OCI-LY1 (cell line): ENCODE data around the gene NOD1.

Experiments used
- EZH2 ChIP-seq: fragments of 200-600 bp; sonication (generic), shearing (Covaris generic); IDR thresholded peaks from 2 replicates; pipeline ENCODE4 v1.8.0; 2017; ENCODE audit warnings: borderline replicate concordance, mixed run types, mild to moderate bottlenecking, antibody characterized with exemption, low read length, moderate library complexity, mixed read lengths
- TF ChIP-seq, protein P1 (sequence below): fragments of 200-600 bp; sonication (generic), shearing (Covaris generic); IDR thresholded peaks from 2 replicates; pipeline ENCODE4 v1.5.1; 2017; ENCODE audit warnings: mild to moderate bottlenecking, antibody characterized with exemption, low read length, moderate library complexity, mixed read lengths

DNA sequence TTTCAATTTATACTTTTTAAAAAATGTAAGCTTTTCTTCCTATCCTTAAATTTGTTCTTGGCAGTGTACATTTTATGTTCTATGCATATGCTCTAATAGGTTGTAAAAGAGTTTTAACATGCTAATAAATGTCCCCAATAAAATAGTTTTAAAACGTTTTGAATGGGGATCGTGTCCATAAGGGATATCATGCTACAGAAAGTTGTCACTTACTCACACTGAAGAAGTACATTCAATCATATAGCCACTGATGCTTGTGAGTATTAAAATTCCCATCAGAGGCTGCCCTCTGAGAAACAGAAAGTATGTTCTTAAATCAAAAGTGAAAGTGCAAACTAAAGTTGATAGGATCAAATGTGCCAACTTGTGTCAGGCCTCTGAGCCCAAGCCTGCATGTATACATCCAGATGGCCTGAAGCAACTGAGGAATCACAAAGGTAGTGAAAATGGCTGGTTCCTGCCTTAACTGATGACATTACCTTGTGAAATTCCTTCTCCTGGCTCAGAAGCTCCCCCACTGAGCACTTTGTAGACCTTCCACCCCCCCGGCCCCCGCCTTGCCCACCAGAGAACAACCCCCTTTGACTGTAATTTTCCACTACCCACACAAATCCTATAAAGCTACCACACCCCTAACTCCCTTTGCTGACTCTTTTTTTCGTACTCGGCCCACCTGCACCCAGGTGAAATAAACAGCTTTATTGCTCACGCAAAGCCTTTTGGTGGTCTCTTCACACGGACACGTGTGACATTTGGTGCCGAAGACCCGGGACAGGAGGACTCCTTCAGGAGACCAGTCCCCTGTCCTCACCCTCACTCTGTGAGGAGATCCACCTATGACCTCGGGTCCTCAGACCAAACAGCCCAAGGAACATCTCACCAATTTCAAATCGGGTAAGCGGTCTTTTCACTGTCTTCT, 877 bp upstream of the NOD1 start:
- TF ChIP-seq EZH2 = no peak
- TF ChIP-seq, protein P1, sequence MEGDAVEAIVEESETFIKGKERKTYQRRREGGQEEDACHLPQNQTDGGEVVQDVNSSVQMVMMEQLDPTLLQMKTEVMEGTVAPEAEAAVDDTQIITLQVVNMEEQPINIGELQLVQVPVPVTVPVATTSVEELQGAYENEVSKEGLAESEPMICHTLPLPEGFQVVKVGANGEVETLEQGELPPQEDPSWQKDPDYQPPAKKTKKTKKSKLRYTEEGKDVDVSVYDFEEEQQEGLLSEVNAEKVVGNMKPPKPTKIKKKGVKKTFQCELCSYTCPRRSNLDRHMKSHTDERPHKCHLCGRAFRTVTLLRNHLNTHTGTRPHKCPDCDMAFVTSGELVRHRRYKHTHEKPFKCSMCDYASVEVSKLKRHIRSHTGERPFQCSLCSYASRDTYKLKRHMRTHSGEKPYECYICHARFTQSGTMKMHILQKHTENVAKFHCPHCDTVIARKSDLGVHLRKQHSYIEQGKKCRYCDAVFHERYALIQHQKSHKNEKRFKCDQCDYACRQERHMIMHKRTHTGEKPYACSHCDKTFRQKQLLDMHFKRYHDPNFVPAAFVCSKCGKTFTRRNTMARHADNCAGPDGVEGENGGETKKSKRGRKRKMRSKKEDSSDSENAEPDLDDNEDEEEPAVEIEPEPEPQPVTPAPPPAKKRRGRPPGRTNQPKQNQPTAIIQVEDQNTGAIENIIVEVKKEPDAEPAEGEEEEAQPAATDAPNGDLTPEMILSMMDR = no peak
